ENCODE measurements around the gene ARL14EPL.

GRCh38 chr5:116097301-116097700 lies 65.0 kb downstream of the ARL14EPL start:
- TF ChIP-seq CTCF (IDR thresholded peaks at IDR 0.05), result no peak
- TF ChIP-seq EZH2 (IDR thresholded peaks at IDR 0.05), result no peak
- no peak for TF ChIP-seq EZH2phosphoT487 (IDR thresholded peaks at IDR 0.05)

Data from neural progenitor cell (in vitro differentiated cells).